Gastrocnemius medialis (tissue), 4 donors: Measurements from ENCODE around the gene SRPK3.

Experiments used
- POLR2A ChIP-seq, 2 donors: fragments of 450-650 bp; IDR thresholded peaks; one replicate each; pipeline ENCODE4 v1.6.1; 2017; ENCODE audit warnings: antibody characterized with exemption in 2 of 2, mild to moderate bottlenecking in 2 of 2, moderate library complexity in 2 of 2
- TF ChIP-seq, protein P1 (sequence below), 5 experiments: fragments of 450-650 bp in 3 of 5; fragments of 200-600 bp in 2 of 5; sonication (generic) in 2 of 5; IDR thresholded peaks in 4 of 5; conservative IDR thresholded peaks in 1 of 5; 1 replicate in 4 of 5; 2 replicates in 1 of 5; pipeline ENCODE4 v1.5.1; 2016 to 2019; ENCODE audit warnings: antibody characterized with exemption in 5 of 5, mild to moderate bottlenecking in 3 of 5, moderate library complexity in 3 of 5

DNA sequence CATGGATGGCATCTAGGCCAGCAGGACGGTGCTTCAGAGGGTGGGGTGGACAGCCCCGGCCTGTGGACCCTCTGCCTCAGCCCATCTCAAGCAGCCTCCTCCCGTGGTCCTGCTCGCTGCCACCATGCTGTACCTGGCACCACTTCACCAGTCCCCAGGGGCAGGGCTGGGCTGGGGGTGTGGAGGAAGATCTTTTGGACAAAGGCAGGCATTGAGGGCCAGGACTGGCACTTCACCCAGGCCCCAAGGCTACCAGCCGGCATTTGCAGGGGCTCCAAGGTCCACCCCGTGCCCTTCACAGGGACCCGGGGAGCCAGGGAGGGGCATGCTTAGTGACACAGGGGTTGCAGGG, 16.1 kb upstream of the SRPK3 start:
- TF ChIP-seq POLR2A (IDR thresholded peaks at IDR 0.05) = no peak
- TF ChIP-seq, protein P1, sequence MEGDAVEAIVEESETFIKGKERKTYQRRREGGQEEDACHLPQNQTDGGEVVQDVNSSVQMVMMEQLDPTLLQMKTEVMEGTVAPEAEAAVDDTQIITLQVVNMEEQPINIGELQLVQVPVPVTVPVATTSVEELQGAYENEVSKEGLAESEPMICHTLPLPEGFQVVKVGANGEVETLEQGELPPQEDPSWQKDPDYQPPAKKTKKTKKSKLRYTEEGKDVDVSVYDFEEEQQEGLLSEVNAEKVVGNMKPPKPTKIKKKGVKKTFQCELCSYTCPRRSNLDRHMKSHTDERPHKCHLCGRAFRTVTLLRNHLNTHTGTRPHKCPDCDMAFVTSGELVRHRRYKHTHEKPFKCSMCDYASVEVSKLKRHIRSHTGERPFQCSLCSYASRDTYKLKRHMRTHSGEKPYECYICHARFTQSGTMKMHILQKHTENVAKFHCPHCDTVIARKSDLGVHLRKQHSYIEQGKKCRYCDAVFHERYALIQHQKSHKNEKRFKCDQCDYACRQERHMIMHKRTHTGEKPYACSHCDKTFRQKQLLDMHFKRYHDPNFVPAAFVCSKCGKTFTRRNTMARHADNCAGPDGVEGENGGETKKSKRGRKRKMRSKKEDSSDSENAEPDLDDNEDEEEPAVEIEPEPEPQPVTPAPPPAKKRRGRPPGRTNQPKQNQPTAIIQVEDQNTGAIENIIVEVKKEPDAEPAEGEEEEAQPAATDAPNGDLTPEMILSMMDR (IDR thresholded peaks at IDR 0.05 in 4 of 5, conservative IDR thresholded peaks at IDR 0.05 in 1 of 5) = no peak
